Omental fat pad (tissue), 4 donors: ENCODE data around the gene RNF2. TPM values are rescaled to one million over a fixed set of nuclear protein-coding genes. Genes with fewer than 3 reads are reported as not detected.
"Not testable (repeated sequence)": the region's sequence is repeated elsewhere in the genome, so short reads cannot be mapped to it uniquely, and the experiment has no call there.

Experiments used
- ATAC-seq: fragments of 150-250 bp; one replicate; pipeline ENCODE4 v1.9.1; 2016; ENCODE audit warnings: mild to moderate bottlenecking, moderate library complexity; ENCODE audit not compliant: low FRiP score
- DNase-seq: peaks from one replicate; pipeline ENCODE4 v3.0.0-alpha.2; 2019; ENCODE audit warnings: low spot score
- total RNA-seq, 4 donors: library from RNA; depleted of rRNA; stranded (reverse); fragments of >200 nt; gene quantifications; one replicate each; pipeline ENCODE4 v1.1.0, GENCODE V29; 2016
- TF ChIP-seq, protein P1 (sequence below), 3 donors: fragments of 450-650 bp; IDR thresholded peaks; one replicate each; pipeline ENCODE4 v1.5.1; 2016 to 2017; ENCODE audit warnings: antibody characterized with exemption in 3 of 3, mild to moderate bottlenecking in 3 of 3, moderate library complexity in 2 of 3

Gene RNF2
- total RNA-seq: 10 to 100 TPM; 15.9 to 27.6 (median 18.3) TPM

DNA sequence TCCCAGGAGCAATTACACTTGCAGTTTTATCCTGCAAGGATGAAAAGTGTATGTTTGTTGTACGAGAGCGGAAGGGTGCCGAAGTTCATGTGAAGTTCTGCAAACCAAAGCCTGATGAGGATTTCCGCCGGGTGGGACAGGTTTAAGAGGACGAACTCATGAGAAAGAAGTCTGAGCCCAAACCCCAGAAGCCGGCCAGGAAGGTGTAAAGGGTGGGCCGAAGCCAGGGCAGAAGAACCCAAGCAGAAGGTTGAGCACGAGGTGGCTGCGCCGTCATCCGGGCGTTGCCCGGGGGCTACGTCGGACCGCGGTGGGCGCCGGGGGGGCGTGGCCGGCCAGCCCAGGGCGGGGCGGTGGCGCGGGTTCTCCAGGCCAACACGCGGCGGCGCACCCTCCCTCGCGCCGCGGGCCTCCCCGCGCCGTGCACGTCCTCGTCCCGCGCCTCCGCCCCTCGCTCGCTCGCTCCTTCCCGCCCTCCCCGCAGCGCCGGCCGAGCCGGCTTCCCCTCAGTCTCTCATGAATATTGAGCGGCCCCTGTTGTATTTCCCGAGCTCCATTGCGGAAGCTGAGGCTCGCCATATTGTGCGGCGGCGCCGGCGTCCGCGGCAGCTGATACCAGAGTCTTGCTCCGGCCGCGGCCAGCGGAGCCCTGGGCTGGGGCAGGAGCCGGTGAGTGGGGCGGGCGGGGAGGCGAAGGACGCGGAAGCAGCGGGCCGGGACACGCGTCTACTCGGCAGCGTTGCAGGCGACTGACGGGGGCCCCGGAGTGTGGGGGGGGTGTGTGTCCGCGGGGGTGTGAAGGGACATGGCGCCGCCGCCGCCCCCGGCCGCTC is at the start of gene RNF2:
Gene RNF2 (plus strand): TSS at position 578 of the 833 bp plus-strand sequence. CDS start 41,996 bp downstream, outside the sequence.
- ATAC-seq (peak; percentile 96), DNase-seq (peak; percentile 35)
- TF ChIP-seq, protein P1, sequence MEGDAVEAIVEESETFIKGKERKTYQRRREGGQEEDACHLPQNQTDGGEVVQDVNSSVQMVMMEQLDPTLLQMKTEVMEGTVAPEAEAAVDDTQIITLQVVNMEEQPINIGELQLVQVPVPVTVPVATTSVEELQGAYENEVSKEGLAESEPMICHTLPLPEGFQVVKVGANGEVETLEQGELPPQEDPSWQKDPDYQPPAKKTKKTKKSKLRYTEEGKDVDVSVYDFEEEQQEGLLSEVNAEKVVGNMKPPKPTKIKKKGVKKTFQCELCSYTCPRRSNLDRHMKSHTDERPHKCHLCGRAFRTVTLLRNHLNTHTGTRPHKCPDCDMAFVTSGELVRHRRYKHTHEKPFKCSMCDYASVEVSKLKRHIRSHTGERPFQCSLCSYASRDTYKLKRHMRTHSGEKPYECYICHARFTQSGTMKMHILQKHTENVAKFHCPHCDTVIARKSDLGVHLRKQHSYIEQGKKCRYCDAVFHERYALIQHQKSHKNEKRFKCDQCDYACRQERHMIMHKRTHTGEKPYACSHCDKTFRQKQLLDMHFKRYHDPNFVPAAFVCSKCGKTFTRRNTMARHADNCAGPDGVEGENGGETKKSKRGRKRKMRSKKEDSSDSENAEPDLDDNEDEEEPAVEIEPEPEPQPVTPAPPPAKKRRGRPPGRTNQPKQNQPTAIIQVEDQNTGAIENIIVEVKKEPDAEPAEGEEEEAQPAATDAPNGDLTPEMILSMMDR (IDR thresholded peaks at IDR 0.05): no peak

DNA sequence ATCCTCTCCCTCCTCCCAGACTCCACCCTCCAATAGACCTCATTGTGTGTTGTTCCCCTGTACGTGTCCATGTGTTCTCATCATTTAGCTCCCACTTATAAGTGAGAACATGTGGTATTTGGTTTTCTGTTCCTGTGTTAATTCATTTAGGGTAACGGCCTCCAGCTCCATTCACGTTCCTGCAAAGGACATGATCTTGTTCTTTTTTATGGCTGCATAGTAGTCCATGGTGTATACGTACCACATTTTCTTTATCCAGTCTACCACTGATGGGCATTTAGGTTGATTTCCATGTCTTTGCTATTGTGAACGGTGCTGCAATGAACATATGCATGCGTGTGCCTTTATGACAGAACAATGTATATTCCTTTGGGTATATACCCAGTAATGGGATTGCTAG is 45.4 kb upstream of the RNF2 start:
- not testable (repeated sequence) for DNase-seq, ATAC-seq

DNA sequence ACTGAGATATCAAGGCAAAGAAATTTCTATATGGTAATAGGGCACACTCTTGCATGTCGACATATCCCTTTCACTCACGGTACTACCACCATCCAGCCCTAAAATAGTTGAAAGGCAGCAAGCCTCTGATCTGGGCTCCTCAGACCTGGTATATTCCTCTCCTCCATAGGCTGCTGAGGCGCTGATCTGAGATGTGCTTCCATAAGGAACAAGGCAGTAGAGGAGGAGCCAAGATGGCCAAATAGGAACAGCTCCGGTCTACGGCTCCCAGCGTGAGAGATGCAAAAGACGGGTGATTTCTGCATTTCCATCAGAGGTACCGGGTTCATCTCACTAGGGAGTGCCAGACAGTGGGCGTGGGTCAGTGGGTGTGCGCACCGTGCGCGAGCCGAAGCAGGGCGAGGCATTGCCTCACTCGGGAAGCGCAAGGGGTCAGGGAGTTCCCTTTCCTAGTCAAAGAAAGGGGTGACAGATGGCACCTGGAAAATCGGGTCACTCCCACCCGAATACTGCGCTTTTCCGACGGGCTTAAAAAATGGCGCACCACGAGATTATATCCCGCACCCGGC is 44.0 kb upstream of the RNF2 start:
- DNase-seq: not testable (repeated sequence)

DNA sequence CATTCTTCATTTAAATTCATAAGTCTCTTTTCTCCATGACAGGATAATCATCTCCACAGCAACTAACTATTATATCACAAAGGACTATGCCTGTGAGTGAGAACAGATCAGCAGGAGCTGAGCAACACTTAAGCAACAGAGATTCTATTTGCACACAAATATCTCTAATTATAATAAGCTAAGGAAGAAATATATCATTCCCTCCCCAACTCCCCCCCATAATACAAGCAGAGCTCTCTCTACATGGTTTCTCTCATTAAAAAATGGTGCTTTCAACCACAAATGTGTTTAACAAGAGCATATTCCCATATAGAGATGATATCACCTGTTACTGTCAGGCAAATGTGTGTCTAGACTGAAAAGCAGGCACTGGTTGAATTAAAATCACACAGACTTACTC is 36.5 kb upstream of the RNF2 start:
- DNase-seq (no peak), ATAC-seq (no peak)
- TF ChIP-seq, protein P1 (IDR thresholded peaks at IDR 0.05): no peak

More for the DNA sequence above, 44.0 kb upstream of the RNF2 start:
- ATAC-seq: not testable (repeated sequence)

DNA sequence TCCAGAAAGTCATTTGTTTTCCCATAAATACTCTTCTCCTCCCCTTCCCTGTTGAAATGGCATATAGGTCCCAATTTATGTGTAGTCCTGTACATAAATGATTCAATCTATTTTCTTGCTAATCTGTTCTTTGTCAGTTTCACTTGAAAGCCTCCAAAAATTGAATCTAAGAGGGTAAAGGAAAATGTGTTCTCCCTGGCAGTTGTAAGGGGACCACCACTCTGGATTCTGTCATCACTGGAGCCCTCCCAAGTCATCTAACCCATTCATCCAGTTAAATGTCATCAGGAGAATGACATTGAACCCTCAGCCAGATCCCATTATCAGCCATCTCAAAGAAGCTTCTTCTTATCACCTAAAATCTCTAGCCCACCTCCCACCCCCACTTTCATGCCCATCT is 35.0 kb upstream of the RNF2 start:
- ATAC-seq (no peak), DNase-seq (no peak)
- TF ChIP-seq, protein P1 (IDR thresholded peaks at IDR 0.05): no peak

DNA sequence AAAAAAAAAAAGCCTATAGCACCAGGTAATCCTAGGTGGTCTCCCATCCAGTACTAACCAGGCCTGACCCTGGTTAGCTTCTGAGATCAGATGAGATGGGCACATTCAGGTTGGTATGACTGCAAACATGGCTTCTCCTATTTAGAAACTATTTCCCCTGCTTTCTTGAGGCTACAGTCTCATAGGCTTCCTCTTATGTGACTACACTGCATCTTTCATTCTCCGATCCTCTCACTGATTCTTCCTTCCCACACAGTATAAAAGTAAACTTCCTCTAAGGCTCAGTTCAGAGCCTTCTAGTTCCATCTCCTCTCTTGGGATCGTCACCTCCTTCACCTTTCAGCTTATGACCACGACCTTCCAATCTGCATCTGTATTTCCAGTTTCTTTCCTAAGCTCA is 30.4 kb upstream of the RNF2 start:
- ATAC-seq (no peak), DNase-seq (no peak)
- TF ChIP-seq, protein P1 (IDR thresholded peaks at IDR 0.05): no peak

DNA sequence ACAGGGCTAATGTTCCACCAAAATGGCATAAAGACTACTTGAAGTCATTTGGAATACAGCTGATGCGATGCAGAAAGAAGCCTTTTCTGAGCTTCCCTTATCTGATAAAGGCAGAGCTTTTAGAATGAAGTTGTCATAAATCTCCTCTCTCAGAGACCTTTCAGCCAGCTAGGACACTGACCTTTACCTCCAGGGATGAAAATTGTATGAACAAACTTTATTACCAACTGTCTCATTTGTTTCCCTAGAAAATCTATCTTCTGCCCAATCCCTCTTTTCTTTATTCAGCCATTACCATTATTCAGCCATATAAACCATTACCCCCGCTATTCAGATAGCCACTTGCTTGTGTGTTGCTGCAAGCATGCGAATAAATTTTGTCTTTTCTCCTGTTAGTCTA is 29.7 kb upstream of the RNF2 start:
- DNase-seq (no peak), ATAC-seq (no peak)
- TF ChIP-seq, protein P1 (IDR thresholded peaks at IDR 0.05): no peak

DNA sequence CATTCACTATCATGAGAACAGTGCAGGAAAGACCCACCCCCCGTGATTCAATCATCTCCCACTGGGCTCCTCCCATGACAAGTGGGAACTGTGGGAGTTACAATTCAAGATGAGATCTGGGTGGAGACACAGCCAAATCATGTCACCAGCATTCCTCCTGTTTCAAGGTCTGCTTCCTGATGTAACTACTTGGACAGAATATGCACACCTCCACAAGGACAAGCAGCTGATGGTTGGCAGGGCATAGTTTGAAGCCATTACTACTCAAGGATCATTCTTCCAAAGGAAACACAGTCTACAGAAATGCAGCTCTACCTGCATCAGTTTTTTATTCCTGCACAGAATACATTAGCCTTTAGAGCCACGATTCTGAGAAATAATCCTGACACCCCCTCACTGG is 28.5 kb upstream of the RNF2 start:
- DNase-seq (no peak), ATAC-seq (no peak)
- TF ChIP-seq, protein P1 (IDR thresholded peaks at IDR 0.05): no peak
